ENCODE results near the gene NAPG.

The NAPG gene

DNA sequence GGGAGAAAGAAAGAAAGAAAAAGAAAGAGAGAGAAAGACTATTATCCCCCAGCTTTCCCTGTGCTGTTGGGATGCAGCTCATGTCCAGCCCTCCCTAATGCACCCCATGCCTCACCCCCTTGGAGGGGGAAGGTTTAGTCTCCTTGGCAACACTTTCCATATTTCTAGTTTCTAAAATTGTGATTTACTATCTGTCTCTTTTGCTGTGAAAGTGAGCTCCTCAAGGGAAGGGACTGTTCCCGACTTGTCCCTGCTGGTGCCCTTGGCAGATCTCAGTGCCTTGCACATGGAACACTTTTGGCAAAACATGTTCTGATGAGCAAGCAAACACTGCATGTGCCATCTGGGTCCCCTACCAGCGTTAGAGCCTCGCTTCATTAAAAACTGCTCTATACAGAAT is 11.7 kb upstream of the NAPG start:
- Histone ChIP-seq H3K4me2 (ENCODE audit: insufficient read depth, low read length, poor library complexity, severe bottlenecking) (no peak overlapping the region), H3K27ac (replicated peaks; ENCODE audit: low read length) (no peak overlapping the region), H3K23ac (ENCODE audit: low read depth, low read length, poor library complexity) (no peak overlapping the region), H2BK5ac (ENCODE audit: low read length) (no peak overlapping the region), H3K9me3 (replicated peaks in 1 of 2; ENCODE audit: control insufficient read depth in 2 of 2, insufficient read depth in 1 of 2, low read depth in 1 of 2, low read length in 2 of 2) (peaks cover 0 to 4% of the 10 kb centered on the region in 2 donors), H3K9ac (ENCODE audit: low read depth, low read length, poor library complexity) (no peak overlapping the region), H2BK15ac (ENCODE audit: low read length) (no peak overlapping the region), H3K36me3 (replicated peaks in 1 of 2; ENCODE audit: control insufficient read depth in 2 of 2, insufficient read depth in 2 of 2, low read length in 2 of 2) (no peaks in the 10 kb centered on the region), H3K79me1 (ENCODE audit: low read depth, low read length) (no peaks in the 10 kb centered on the region), H3K14ac (ENCODE audit: low read length) (no peak overlapping the region), H2BK120ac (ENCODE audit: low read depth, low read length) (no peak overlapping the region), H4K91ac (ENCODE audit: low read depth, low read length, poor library complexity) (no peak overlapping the region), H2BK12ac (ENCODE audit: low read length) (no peak overlapping the region), H3K27me3 (ENCODE audit: control insufficient read depth in 3 of 3, insufficient read depth in 3 of 3, low read depth in 1 of 3, low read length in 3 of 3) (no peaks in the 10 kb centered on the region), H3K4ac (ENCODE audit: low read length) (no peak overlapping the region), H3K4me1 (ENCODE audit: control insufficient read depth in 2 of 2, insufficient read depth in 1 of 2, low read depth in 1 of 2, low read length in 2 of 2) (peaks cover 0 to 4% of the 10 kb centered on the region in 2 donors), H3K4me3 (ENCODE audit: low read length in 2 of 2) (no peak overlapping the region), H3K18ac (ENCODE audit: low read length) (no peak overlapping the region), H4K8ac (ENCODE audit: low read depth, low read length) (no peak overlapping the region), H2AFZ (ENCODE audit: low read length) (no peak overlapping the region), H2AK5ac (ENCODE audit: low read depth, low read length) (no peak overlapping the region)
- WGBS, 2 donors (ENCODE audit: extremely low coverage in 2 of 2, insufficient read length in 2 of 2, insufficient replicate concordance in 1 of 2), result no CpG with 5 or more reads among the region's 3 CpGs
- no peak for DNase-seq (ENCODE audit: low spot score)

DNA sequence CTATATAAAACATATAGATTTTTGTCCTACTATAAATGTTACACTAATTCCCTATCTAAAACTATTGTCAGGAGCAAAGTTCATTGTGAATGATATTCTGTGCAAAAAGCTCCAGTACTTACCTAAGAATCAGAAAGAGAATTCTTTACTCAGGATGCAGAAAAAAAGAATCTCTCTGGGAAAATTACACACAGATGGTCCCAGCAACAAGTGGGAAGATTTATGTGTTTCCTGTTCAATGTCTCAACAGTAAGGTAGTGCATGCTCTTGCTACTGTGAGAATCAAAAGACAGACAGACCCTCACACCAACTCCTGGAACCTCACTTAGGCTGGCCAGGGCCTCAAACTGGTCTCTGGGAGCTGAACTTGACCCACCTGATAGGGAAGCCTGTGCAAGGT is 11.2 kb upstream of the NAPG start:
- H2BK12ac ChIP-seq (ENCODE audit: low read length), result no peak overlapping the region
- peaks cover 0 to 4% of the 10 kb centered on the region in 2 donors for H3K9me3 ChIP-seq (replicated peaks in 1 of 2; ENCODE audit: control insufficient read depth in 2 of 2, insufficient read depth in 1 of 2, low read depth in 1 of 2, low read length in 2 of 2)
- H3K27me3 ChIP-seq (ENCODE audit: control insufficient read depth in 3 of 3, insufficient read depth in 3 of 3, low read depth in 1 of 3, low read length in 3 of 3), result no peaks in the 10 kb centered on the region
- H3K36me3 ChIP-seq (replicated peaks in 1 of 2; ENCODE audit: control insufficient read depth in 2 of 2, insufficient read depth in 2 of 2, low read length in 2 of 2), result no peaks in the 10 kb centered on the region
- H3K23ac ChIP-seq (ENCODE audit: low read depth, low read length, poor library complexity), result no peak overlapping the region
- H3K18ac ChIP-seq (ENCODE audit: low read length), result no peak overlapping the region
- H2AK5ac ChIP-seq (ENCODE audit: low read depth, low read length), result no peak overlapping the region
- H2BK5ac ChIP-seq (ENCODE audit: low read length), result no peak overlapping the region
- H3K4ac ChIP-seq (ENCODE audit: low read length), result no peak overlapping the region
- H2BK15ac ChIP-seq (ENCODE audit: low read length), result no peak overlapping the region
- H3K4me1 ChIP-seq (ENCODE audit: control insufficient read depth in 2 of 2, insufficient read depth in 1 of 2, low read depth in 1 of 2, low read length in 2 of 2), result peaks cover 0 to 6% of the 10 kb centered on the region in 2 donors
- no peaks in the 10 kb centered on the region for H3K79me1 ChIP-seq (ENCODE audit: low read depth, low read length)
- DNase-seq (ENCODE audit: low spot score), result no peak
- H2BK120ac ChIP-seq (ENCODE audit: low read depth, low read length), result no peak overlapping the region
- no peak overlapping the region for H2AFZ ChIP-seq (ENCODE audit: low read length)
- H3K14ac ChIP-seq (ENCODE audit: low read length), result no peak overlapping the region
- H3K4me2 ChIP-seq (ENCODE audit: insufficient read depth, low read length, poor library complexity, severe bottlenecking), result no peak overlapping the region
- H3K9ac ChIP-seq (ENCODE audit: low read depth, low read length, poor library complexity), result no peak overlapping the region
- no peak overlapping the region for H4K91ac ChIP-seq (ENCODE audit: low read depth, low read length, poor library complexity)
- H3K4me3 ChIP-seq (ENCODE audit: low read length in 2 of 2), result no peak overlapping the region
- H3K27ac ChIP-seq (replicated peaks; ENCODE audit: low read length), result no peak overlapping the region
- H4K8ac ChIP-seq (ENCODE audit: low read depth, low read length), result no peak overlapping the region

DNA sequence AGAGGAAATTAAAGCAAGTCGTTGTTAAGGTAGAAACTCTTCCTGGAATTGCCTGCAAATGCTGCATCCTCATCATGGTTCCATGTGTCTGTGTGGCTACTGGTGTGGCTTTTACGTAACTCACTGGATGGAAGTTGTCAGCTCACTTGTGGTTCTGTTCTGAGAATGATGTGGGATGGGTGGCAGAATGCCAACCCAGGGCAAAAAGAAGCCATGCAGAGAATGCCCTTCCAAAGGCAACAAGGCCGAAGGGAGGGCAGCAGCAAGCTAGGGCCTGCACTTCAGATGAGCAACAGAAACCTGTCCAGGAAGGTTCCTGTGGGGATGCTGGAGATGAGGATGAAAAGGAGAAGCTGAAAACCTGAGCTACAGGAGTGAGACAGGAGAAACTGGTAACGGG is 10.4 kb upstream of the NAPG start:
- peaks cover 0 to 6% of the 10 kb centered on the region in 2 donors for H3K4me1 ChIP-seq (ENCODE audit: control insufficient read depth in 2 of 2, insufficient read depth in 1 of 2, low read depth in 1 of 2, low read length in 2 of 2)
- WGBS, 2 donors (ENCODE audit: extremely low coverage in 2 of 2, insufficient read length in 2 of 2, insufficient replicate concordance in 1 of 2), result no CpG with 5 or more reads among the region's 4 CpGs
- H2BK12ac ChIP-seq (ENCODE audit: low read length), result no peak overlapping the region
- H2BK5ac ChIP-seq (ENCODE audit: low read length), result no peak overlapping the region
- H2BK120ac ChIP-seq (ENCODE audit: low read depth, low read length), result no peak overlapping the region
- H2AFZ ChIP-seq (ENCODE audit: low read length), result no peak overlapping the region
- H4K8ac ChIP-seq (ENCODE audit: low read depth, low read length), result no peak overlapping the region
- no peak overlapping the region for H3K18ac ChIP-seq (ENCODE audit: low read length)
- no peak for DNase-seq (ENCODE audit: low spot score)
- no peak overlapping the region for H2BK15ac ChIP-seq (ENCODE audit: low read length)
- H3K14ac ChIP-seq (ENCODE audit: low read length), result no peak overlapping the region
- H3K4ac ChIP-seq (ENCODE audit: low read length), result no peak overlapping the region
- no peak overlapping the region for H3K27ac ChIP-seq (replicated peaks; ENCODE audit: low read length)
- H3K27me3 ChIP-seq (ENCODE audit: control insufficient read depth in 3 of 3, insufficient read depth in 3 of 3, low read depth in 1 of 3, low read length in 3 of 3), result no peaks in the 10 kb centered on the region
- no peaks in the 10 kb centered on the region for H3K36me3 ChIP-seq (replicated peaks in 1 of 2; ENCODE audit: control insufficient read depth in 2 of 2, insufficient read depth in 2 of 2, low read length in 2 of 2)
- peaks cover 0 to 4% of the 10 kb centered on the region in 2 donors for H3K9me3 ChIP-seq (replicated peaks in 1 of 2; ENCODE audit: control insufficient read depth in 2 of 2, insufficient read depth in 1 of 2, low read depth in 1 of 2, low read length in 2 of 2)
- no peaks in the 10 kb centered on the region for H3K79me1 ChIP-seq (ENCODE audit: low read depth, low read length)
- H3K9ac ChIP-seq (ENCODE audit: low read depth, low read length, poor library complexity), result no peak overlapping the region
- H3K4me3 ChIP-seq (ENCODE audit: low read length in 2 of 2), result no peak overlapping the region
- H3K4me2 ChIP-seq (ENCODE audit: insufficient read depth, low read length, poor library complexity, severe bottlenecking), result no peak overlapping the region
- H3K23ac ChIP-seq (ENCODE audit: low read depth, low read length, poor library complexity), result no peak overlapping the region
- no peak overlapping the region for H2AK5ac ChIP-seq (ENCODE audit: low read depth, low read length)
- H4K91ac ChIP-seq (ENCODE audit: low read depth, low read length, poor library complexity), result no peak overlapping the region

DNA sequence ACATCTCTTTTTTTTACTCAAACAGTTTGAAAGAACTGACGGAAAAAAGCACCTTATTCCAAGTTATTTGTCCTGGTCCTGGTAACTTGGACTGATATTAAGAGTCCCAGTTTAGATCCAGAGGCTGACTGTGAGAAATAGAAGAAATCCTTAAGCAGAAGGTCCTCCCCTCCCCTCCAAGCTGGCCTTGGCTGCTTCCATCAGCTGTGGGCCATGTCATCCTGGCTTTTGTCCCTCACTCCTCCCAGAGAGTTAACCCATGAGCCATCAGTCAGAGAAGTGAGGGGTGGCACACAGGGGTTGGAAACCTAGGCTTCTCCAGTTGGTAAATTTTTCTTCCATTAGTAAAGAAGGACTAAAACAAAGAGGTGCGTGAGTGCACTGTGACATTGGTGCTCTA is 9.7 kb upstream of the NAPG start:
- no peaks in the 10 kb centered on the region for H3K79me1 ChIP-seq (ENCODE audit: low read depth, low read length)
- H3K18ac ChIP-seq (ENCODE audit: low read length), result no peak overlapping the region
- no peak overlapping the region for H3K14ac ChIP-seq (ENCODE audit: low read length)
- no peak overlapping the region for H3K23ac ChIP-seq (ENCODE audit: low read depth, low read length, poor library complexity)
- H3K9me3 ChIP-seq (replicated peaks in 1 of 2; ENCODE audit: control insufficient read depth in 2 of 2, insufficient read depth in 1 of 2, low read depth in 1 of 2, low read length in 2 of 2), result peaks cover 0 to 4% of the 10 kb centered on the region in 2 donors
- H2BK15ac ChIP-seq (ENCODE audit: low read length), result no peak overlapping the region
- H2AFZ ChIP-seq (ENCODE audit: low read length), result no peak overlapping the region
- H4K91ac ChIP-seq (ENCODE audit: low read depth, low read length, poor library complexity), result no peak overlapping the region
- H2BK12ac ChIP-seq (ENCODE audit: low read length), result no peak overlapping the region
- H3K9ac ChIP-seq (ENCODE audit: low read depth, low read length, poor library complexity), result no peak overlapping the region
- no peak overlapping the region for H2BK5ac ChIP-seq (ENCODE audit: low read length)
- no peak for DNase-seq (ENCODE audit: low spot score)
- no peaks in the 10 kb centered on the region for H3K27me3 ChIP-seq (ENCODE audit: control insufficient read depth in 3 of 3, insufficient read depth in 3 of 3, low read depth in 1 of 3, low read length in 3 of 3)
- H2AK5ac ChIP-seq (ENCODE audit: low read depth, low read length), result no peak overlapping the region
- no peak overlapping the region for H3K4me2 ChIP-seq (ENCODE audit: insufficient read depth, low read length, poor library complexity, severe bottlenecking)
- peaks cover 0 to 6% of the 10 kb centered on the region in 2 donors for H3K4me1 ChIP-seq (ENCODE audit: control insufficient read depth in 2 of 2, insufficient read depth in 1 of 2, low read depth in 1 of 2, low read length in 2 of 2)
- no peak overlapping the region for H2BK120ac ChIP-seq (ENCODE audit: low read depth, low read length)
- no peak overlapping the region for H3K4ac ChIP-seq (ENCODE audit: low read length)
- WGBS, 2 donors (ENCODE audit: extremely low coverage in 2 of 2, insufficient read length in 2 of 2, insufficient replicate concordance in 1 of 2), result no CpG with 5 or more reads among the region's 2 CpGs
- H3K27ac ChIP-seq (replicated peaks; ENCODE audit: low read length), result no peak overlapping the region
- no peaks in the 10 kb centered on the region for H3K36me3 ChIP-seq (replicated peaks in 1 of 2; ENCODE audit: control insufficient read depth in 2 of 2, insufficient read depth in 2 of 2, low read length in 2 of 2)
- H4K8ac ChIP-seq (ENCODE audit: low read depth, low read length), result no peak overlapping the region
- H3K4me3 ChIP-seq (ENCODE audit: low read length in 2 of 2), result no peak overlapping the region
